ENCODE data around the gene NAV2.

Gene NAV2

DNA sequence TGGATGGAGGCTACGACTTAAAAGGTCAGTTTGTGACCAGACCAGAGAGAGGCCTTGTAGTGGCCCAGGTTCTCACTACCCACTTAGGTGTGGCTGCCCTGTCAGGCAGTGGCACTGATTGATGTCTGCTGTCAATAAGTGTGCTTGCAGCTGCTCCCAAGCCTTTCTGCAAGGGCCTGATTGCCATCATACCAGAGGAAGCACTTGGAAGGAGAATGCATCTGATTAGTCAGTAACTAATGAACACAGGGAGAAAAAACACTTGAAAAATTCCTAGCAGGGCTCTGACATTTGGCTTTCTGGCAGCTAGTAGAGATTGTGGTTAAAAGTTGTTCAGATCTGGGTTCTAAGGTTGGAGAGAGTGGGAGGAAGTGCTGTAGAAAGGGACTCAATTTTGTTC, 107.5 kb downstream of the NAV2 start:
- TF ChIP-seq CTCF (IDR thresholded peaks at IDR 0.05; ENCODE audit: insufficient read depth, low read depth, low read length, missing control alignments) = no peak
- no peak overlapping the region for H3K4me3 ChIP-seq (ENCODE audit: low read length)
- DNase-seq (ENCODE audit: low read depth) = no peak

DNA sequence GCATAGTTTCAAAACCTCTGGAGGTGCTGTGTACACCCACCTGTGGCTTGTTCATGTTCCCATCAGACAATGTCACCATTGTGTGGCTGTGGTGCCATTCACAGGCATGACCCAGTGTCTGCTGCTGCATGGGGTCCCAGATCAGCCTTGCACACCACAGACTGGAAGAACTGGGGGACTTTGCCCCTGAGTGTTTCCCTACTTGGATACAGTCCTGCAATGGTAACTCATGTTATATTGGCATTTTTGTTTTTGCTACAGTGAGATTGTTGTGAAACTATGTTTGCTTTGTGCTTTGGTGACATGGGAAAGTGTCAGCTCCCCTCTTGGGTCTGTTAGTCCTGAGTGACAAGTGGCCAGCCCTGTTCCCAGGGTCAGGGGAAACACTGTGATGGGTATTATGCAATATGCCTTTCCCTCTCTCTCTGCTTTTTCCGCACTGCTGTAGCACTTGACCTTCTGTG, 108.8 kb downstream of the NAV2 start:
- TF ChIP-seq CTCF (IDR thresholded peaks at IDR 0.05; ENCODE audit: insufficient read depth, low read depth, low read length, missing control alignments) = no peak
- no peak overlapping the region for H3K4me3 ChIP-seq (ENCODE audit: low read length)
- no peak for DNase-seq (ENCODE audit: low read depth)

- TF ChIP-seq CTCF (IDR thresholded peaks at IDR 0.05; ENCODE audit: insufficient read depth, low read depth, low read length, missing control alignments) = no peak
Measured at GRCh38 chr11:19821993-19822392, 109.4 kb downstream of the NAV2 start.

DNA sequence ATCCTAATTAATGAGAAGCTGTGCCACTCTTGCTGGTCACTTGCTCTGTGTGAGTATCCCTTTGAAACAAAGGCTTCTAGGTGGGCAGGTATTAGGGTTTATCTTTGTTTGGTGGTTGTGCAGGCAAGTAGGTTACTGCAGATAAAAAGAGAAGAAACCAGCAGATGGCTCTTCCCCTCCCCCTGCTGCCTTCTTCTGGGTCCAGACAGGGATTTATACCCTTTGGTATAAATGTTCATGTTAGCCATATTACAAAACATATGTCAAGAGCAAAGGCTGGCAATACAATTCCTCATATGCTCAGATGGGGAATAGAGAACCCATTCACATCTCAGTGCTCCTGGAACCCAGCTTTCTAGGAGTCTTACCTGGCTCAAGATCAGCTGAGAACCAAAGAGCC, 109.9 kb downstream of the NAV2 start:
- DNase-seq (ENCODE audit: low read depth) = no peak
- no peak for TF ChIP-seq CTCF (IDR thresholded peaks at IDR 0.05; ENCODE audit: insufficient read depth, low read depth, low read length, missing control alignments)
- no peak overlapping the region for H3K4me3 ChIP-seq (ENCODE audit: low read length)

More at GRCh38 chr11:19821993-19822392, 109.4 kb downstream of the NAV2 start:
- DNase-seq (ENCODE audit: low read depth) = no peak
- H3K4me3 ChIP-seq (ENCODE audit: low read length) = no peak overlapping the region

- no peak for DNase-seq (ENCODE audit: low read depth)
- TF ChIP-seq CTCF (IDR thresholded peaks at IDR 0.05; ENCODE audit: insufficient read depth, low read depth, low read length, missing control alignments) = no peak
- H3K4me3 ChIP-seq (ENCODE audit: low read length) = no peak overlapping the region
Measured at GRCh38 chr11:19826606-19827005, 114.0 kb downstream of the NAV2 start.

DNA sequence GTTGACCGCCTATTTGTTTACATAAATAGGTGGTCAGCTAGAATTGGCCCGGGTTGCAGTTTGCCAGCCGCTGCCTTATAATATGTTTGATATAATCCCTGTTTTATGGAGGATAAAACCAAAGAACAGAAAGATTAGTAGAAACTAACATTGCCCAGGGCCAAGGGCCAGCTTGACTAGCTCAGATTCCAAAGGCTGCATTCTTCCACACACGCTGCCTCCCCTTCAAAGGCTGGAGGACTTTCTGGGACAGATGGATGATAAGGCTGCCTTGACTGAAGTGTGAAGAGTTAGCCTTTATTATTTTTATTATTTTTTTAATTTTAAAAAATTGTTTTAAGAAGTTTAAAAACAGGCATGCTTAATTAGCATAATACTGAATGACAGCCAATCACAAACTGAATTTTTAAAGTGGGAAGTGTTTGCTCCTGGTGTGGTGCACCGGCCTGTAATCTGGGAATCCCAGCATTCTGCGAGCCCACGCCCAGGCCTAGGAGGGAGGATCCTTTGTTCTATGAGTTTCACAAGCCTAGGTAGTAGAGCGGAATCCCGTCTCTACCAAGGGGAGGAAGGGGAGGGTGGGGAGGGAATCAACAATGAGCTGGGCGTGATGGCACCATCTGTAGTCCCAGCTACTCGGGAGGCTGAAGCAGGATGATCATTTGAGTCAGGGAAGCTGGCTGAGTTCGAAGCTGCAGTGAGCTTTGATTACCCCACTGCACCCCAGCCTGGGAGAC, 114.9 kb downstream of the NAV2 start:
- TF ChIP-seq CTCF (IDR thresholded peaks at IDR 0.05; ENCODE audit: insufficient read depth, low read depth, low read length, missing control alignments) = no peak
- DNase-seq (ENCODE audit: low read depth) = peak; percentile 4
- no peak overlapping the region for H3K4me3 ChIP-seq (ENCODE audit: low read length)
